H9 (cell line): Measurements from ENCODE around the gene NDC1. TPM values are rescaled to one million over a fixed set of nuclear protein-coding genes. Genes with fewer than 3 reads are reported as not detected.

ENCODE experiments used
- DNase-seq: peaks from one replicate; pipeline ENCODE4 v3.0.0-alpha.2; 2017
- H2AFZ ChIP-seq: one replicate; pipeline ENCODE4 v1.6.1; 2013; ENCODE audit warnings: mild to moderate bottlenecking, low read length, control low read depth, moderate library complexity
- H2AK5ac ChIP-seq: 2 replicates; pipeline ENCODE4 v1.6.1; 2013; ENCODE audit warnings: low read length, control low read depth, mixed read lengths; ENCODE audit not compliant: insufficient read length
- H2BK120ac ChIP-seq: one replicate; pipeline ENCODE4 v1.6.1; 2013; ENCODE audit warnings: low read depth, mild to moderate bottlenecking, low read length, control low read depth, inconsistent platforms; ENCODE audit not compliant: poor library complexity, severe bottlenecking
- H2BK12ac ChIP-seq: 2 replicates; pipeline ENCODE4 v1.6.1; 2013; ENCODE audit warnings: low read length, control low read depth, mixed read lengths, low read depth; ENCODE audit not compliant: insufficient read length
- H2BK15ac ChIP-seq: 2 replicates; pipeline ENCODE4 v1.6.1; 2013; ENCODE audit warnings: low read depth, low read length, control low read depth
- H2BK20ac ChIP-seq: one replicate; pipeline ENCODE4 v1.6.1; 2013; ENCODE audit warnings: low read depth, mild to moderate bottlenecking, low read length, control low read depth, inconsistent platforms; ENCODE audit not compliant: poor library complexity, severe bottlenecking
- H2BK5ac ChIP-seq: 2 replicates; pipeline ENCODE4 v1.6.1; 2013; ENCODE audit warnings: low read length, control low read depth, mixed read lengths; ENCODE audit not compliant: insufficient read length
- H3K14ac ChIP-seq: 2 replicates; pipeline ENCODE4 v1.6.1; 2013; ENCODE audit warnings: low read length, control low read depth; ENCODE audit not compliant: insufficient read depth
- H3K18ac ChIP-seq: 2 replicates; pipeline ENCODE4 v1.6.1; 2013; ENCODE audit warnings: low read depth, mild to moderate bottlenecking, mixed read lengths, low read length, control low read depth; ENCODE audit not compliant: insufficient read length
- H3K23ac ChIP-seq: 2 replicates; pipeline ENCODE4 v1.6.1; 2013; ENCODE audit warnings: low read length, control low read depth, mixed read lengths, low read depth; ENCODE audit not compliant: insufficient read length
- H3K23me2 ChIP-seq: 2 replicates; pipeline ENCODE4 v1.6.1; 2013; ENCODE audit warnings: low read depth, mild to moderate bottlenecking, mixed read lengths, low read length, control low read depth; ENCODE audit not compliant: insufficient read length, poor library complexity, severe bottlenecking
- H3K27ac ChIP-seq: 2 replicates; pipeline ENCODE4 v1.5.1; 2013; ENCODE audit warnings: low read length, control low read depth, mixed read lengths, low read depth; ENCODE audit not compliant: insufficient read length
- H3K27me3 ChIP-seq: 2 replicates; pipeline ENCODE4 v1.6.1; 2013; ENCODE audit warnings: low read length, control low read depth, inconsistent platforms; ENCODE audit not compliant: insufficient read depth
- H3K4ac ChIP-seq: 2 replicates; pipeline ENCODE4 v1.6.1; 2013; ENCODE audit warnings: low read depth, mild to moderate bottlenecking, control low read depth, inconsistent platforms, low read length, moderate library complexity
- H3K4me1 ChIP-seq: 2 replicates; pipeline ENCODE4 v1.6.1; 2013; ENCODE audit warnings: low read length, control low read depth, inconsistent platforms; ENCODE audit not compliant: insufficient read depth
- H3K4me2 ChIP-seq: 2 replicates; pipeline ENCODE4 v1.6.1; 2013; ENCODE audit warnings: low read length, control low read depth, mixed read lengths; ENCODE audit not compliant: insufficient read length, insufficient read depth
- H3K56ac ChIP-seq: 2 replicates; pipeline ENCODE4 v1.6.1; 2013; ENCODE audit warnings: low read depth, mild to moderate bottlenecking, mixed read lengths, low read length, control low read depth; ENCODE audit not compliant: insufficient read length
- H3K79me1 ChIP-seq: 2 replicates; pipeline ENCODE4 v1.6.1; 2013; ENCODE audit warnings: low read depth, mild to moderate bottlenecking, moderate library complexity, low read length, control low read depth, inconsistent platforms; ENCODE audit not compliant: insufficient read depth, poor library complexity, severe bottlenecking
- H3K79me2 ChIP-seq: 2 replicates; pipeline ENCODE4 v1.6.1; 2013; ENCODE audit warnings: low read length, control low read depth, inconsistent platforms; ENCODE audit not compliant: insufficient read depth
- H3K9ac ChIP-seq: 2 replicates; pipeline ENCODE4 v1.6.1; 2013; ENCODE audit warnings: low read length, control low read depth, mixed read lengths; ENCODE audit not compliant: insufficient read length; ENCODE audit errors: extremely low read depth
- H3K9me3 ChIP-seq: one replicate; pipeline ENCODE4 v1.6.1; 2013; ENCODE audit warnings: low read depth, low read length, inconsistent platforms; ENCODE audit not compliant: control insufficient read depth
- H3T11ph ChIP-seq: one replicate; pipeline ENCODE4 v1.6.1; 2013; ENCODE audit warnings: mild to moderate bottlenecking, low read length, control low read depth, inconsistent platforms
- H4K20me1 ChIP-seq: one replicate; pipeline ENCODE4 v1.6.1; 2013; ENCODE audit not compliant: control insufficient read depth, insufficient read length, insufficient read depth
- H4K5ac ChIP-seq: 2 replicates; pipeline ENCODE4 v1.6.1; 2013; ENCODE audit warnings: low read depth, mild to moderate bottlenecking, mixed read lengths, low read length, control low read depth; ENCODE audit not compliant: insufficient read length
- H4K8ac ChIP-seq: replicated peaks from 2 replicates; pipeline ENCODE4 v1.6.1; 2013; ENCODE audit warnings: low read length, control low read depth, mixed read lengths, low read depth; ENCODE audit not compliant: insufficient read length
- H4K91ac ChIP-seq: 2 replicates; pipeline ENCODE4 v1.6.1; 2013; ENCODE audit warnings: low read depth, mild to moderate bottlenecking, moderate library complexity, mixed read lengths, low read length, control low read depth; ENCODE audit not compliant: insufficient read length
- H3K27ac Mint-ChIP-seq, 3 experiments: 2 replicates in 2 of 3; 3 replicates in 1 of 3; pipeline ENCODE4 v1.8.0; 2020 to 2021; ENCODE audit warnings: mixed read lengths in 3 of 3, mild to moderate bottlenecking in 1 of 3, moderate library complexity in 1 of 3
- H3K27me3 Mint-ChIP-seq: 2 replicates; pipeline ENCODE4 v1.8.0; 2021; ENCODE audit warnings: low read depth, mild to moderate bottlenecking, moderate library complexity, mixed read lengths
- H3K36me3 Mint-ChIP-seq, 3 experiments: 2 replicates in 2 of 3; 3 replicates in 1 of 3; pipeline ENCODE4 v1.8.0; 2020 to 2021; ENCODE audit warnings: low read depth in 3 of 3, mixed read lengths in 3 of 3; ENCODE audit not compliant: insufficient read depth in 1 of 3
- H3K4me1 Mint-ChIP-seq, 2 experiments: 2 replicates each; pipeline ENCODE4 v1.8.0; 2020; ENCODE audit warnings: mixed read lengths in 2 of 2
- H3K4me3 Mint-ChIP-seq, 2 experiments: 2 replicates in 1 of 2; 3 replicates in 1 of 2; pipeline ENCODE4 v1.8.0; 2020 to 2021; ENCODE audit warnings: mild to moderate bottlenecking in 2 of 2, mixed read lengths in 2 of 2, moderate library complexity in 1 of 2
- H3K9me3 Mint-ChIP-seq, 2 experiments: 2 replicates in 1 of 2; 3 replicates in 1 of 2; pipeline ENCODE4 v1.8.0; 2020; ENCODE audit warnings: mild to moderate bottlenecking in 2 of 2, mixed read lengths in 2 of 2, moderate library complexity in 1 of 2
- WGBS: extraction: QIAGEN DNeasy Blood & Tissue Kit; methylation state at CpG from one replicate; pipeline ENCODE4 v1.1.7; 2013; ENCODE audit warnings: missing lambda C conversion rate, low lambda C conversion rate, mixed read lengths; ENCODE audit not compliant: insufficient read length; ENCODE audit errors: extremely low coverage; 5-methylcytosine and 5-hydroxymethylcytosine counted together
- total RNA-seq: library from RNA; stranded (reverse); gene quantifications from 2 replicates; pipeline ENCODE4 v1.2.1, GENCODE V29; 2021
- TF ChIP-seq, protein P1 (sequence below): fragments of 200-600 bp; sonication (generic); conservative IDR thresholded peaks from 3 replicates; pipeline ENCODE4 v1.8.0; 2021; ENCODE audit warnings: antibody characterized with exemption, mild to moderate bottlenecking

Gene NDC1
- total RNA-seq, 1 experiment from 2014 or later: 49.3 TPM

DNA sequence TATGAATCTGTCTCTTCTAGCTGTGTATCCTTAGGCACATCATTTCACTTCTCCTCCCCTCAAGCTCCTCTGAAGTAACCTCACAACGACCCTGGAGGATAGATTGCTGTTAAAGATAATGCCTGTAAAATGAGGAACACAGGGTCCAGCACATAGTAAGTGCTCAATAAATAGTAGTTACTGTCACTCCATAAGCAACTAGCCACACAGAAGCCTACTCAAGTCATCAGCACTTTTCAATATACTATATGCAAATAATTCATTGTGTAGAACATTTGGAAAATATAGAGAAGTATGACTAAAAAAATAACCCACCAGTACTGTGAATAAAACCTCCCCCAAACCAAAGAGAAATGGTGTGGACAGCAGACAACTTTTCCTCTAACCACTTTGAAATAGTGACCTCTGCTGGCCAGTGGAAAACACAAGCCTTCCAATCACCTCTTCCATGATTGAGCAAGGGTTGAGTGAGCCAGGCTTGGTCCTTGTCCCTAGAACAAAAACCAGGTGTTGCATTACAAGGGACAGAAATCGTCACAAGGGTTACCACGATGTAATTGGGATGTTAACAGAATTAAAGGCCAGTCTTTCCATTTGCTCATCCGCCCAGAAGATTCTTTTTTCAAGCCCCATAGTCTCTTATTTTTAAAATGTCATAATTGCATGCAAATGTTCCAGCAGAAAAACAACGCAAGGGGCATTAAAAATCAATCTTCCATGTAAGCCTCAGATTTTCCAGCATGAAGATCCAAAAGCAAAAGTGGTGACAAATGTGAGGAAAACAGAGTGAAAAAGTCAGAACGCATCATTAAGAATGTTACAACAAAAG is 83.4 kb downstream of the NDC1 start:
- Histone ChIP-seq H3K14ac (no peak overlapping the region), H4K91ac (no peak overlapping the region), H4K5ac (no peak overlapping the region), H2AK5ac (no peak overlapping the region), H3K9me3 (no peaks in the 10 kb centered on the region), H3K79me1 (no peaks in the 10 kb centered on the region), H3K4ac (no peak overlapping the region), H3K27me3 (no peaks in the 10 kb centered on the region), H3K4me2 (no peak overlapping the region), H3K79me2 (no peaks in the 10 kb centered on the region), H2BK20ac (no peak overlapping the region), H3K27ac (no peak overlapping the region), H2BK120ac (no peak overlapping the region), H3K23ac (no peak overlapping the region), H2BK15ac (no peak overlapping the region), H2AFZ (no peak overlapping the region), H3K23me2 (no peaks in the 10 kb centered on the region), H3K9ac (no peak overlapping the region), H3K4me1 (no peaks in the 10 kb centered on the region), H4K8ac (no peak overlapping the region), H3K56ac (no peak overlapping the region), H4K20me1 (no peaks in the 10 kb centered on the region), H2BK12ac (no peak overlapping the region), H3K18ac (no peak overlapping the region), H2BK5ac (no peak overlapping the region), H3T11ph (no peak overlapping the region)
- peaks cover 0 to 2% (median 2%) of the 10 kb centered on the region in 3 experiments; a peak in 2 of 7 replicates for H3K36me3 Mint-ChIP-seq
- no CpG with 5 or more reads among the region's 6 CpGs for WGBS
- TF ChIP-seq, protein P1, sequence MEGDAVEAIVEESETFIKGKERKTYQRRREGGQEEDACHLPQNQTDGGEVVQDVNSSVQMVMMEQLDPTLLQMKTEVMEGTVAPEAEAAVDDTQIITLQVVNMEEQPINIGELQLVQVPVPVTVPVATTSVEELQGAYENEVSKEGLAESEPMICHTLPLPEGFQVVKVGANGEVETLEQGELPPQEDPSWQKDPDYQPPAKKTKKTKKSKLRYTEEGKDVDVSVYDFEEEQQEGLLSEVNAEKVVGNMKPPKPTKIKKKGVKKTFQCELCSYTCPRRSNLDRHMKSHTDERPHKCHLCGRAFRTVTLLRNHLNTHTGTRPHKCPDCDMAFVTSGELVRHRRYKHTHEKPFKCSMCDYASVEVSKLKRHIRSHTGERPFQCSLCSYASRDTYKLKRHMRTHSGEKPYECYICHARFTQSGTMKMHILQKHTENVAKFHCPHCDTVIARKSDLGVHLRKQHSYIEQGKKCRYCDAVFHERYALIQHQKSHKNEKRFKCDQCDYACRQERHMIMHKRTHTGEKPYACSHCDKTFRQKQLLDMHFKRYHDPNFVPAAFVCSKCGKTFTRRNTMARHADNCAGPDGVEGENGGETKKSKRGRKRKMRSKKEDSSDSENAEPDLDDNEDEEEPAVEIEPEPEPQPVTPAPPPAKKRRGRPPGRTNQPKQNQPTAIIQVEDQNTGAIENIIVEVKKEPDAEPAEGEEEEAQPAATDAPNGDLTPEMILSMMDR: peak; percentile 86
- H3K27me3 Mint-ChIP-seq: peaks cover 7% of the 10 kb centered on the region
- H3K9me3 Mint-ChIP-seq: peaks cover 0 to 2% of the 10 kb centered on the region in 2 experiments; a peak in 1 of 5 replicates
- H3K4me1 Mint-ChIP-seq: peaks cover 4 to 5% of the 10 kb centered on the region in 2 experiments
- H3K4me3 Mint-ChIP-seq: no peak overlapping the region
- DNase-seq: peak; percentile 60
- H3K27ac Mint-ChIP-seq: no peak overlapping the region
